CD4-positive, CD25-positive, alpha-beta regulatory T cell (primary cell): ENCODE data around the gene ALKAL2. TPM values are rescaled to one million over a fixed set of nuclear protein-coding genes. Genes with fewer than 3 reads are reported as not detected.
A peak's percentile ranks its signal among the peaks of the same experiment; 100 is the strongest.
"Not testable (repeated sequence)": the region's sequence is repeated elsewhere in the genome, so short reads cannot be mapped to it uniquely, and the experiment has no call there.

ENCODE experiments used
- ATAC-seq, 2 donors: fragments of 150-1000 bp; cut with Tn5 transposase; one replicate each; pipeline ENCODE4 v1.10.0; 2021; ENCODE audit warnings: low read depth in 2 of 2, moderate number of reproducible peaks in 2 of 2, moderate library complexity in 1 of 2
- DNase-seq, 3 donors: peaks; one replicate each; pipeline versions ENCODE4 v3.0.0 to v3.0.0-alpha.2; 2012 to 2022; ENCODE audit warnings: mixed read lengths in 1 of 3
- H3K27ac ChIP-seq: one replicate; pipeline ENCODE4 v1.7.0; 2013; ENCODE audit warnings: mild to moderate bottlenecking, low read length; ENCODE audit not compliant: insufficient read depth, poor library complexity, severe bottlenecking
- H3K27me3 ChIP-seq: one replicate; pipeline ENCODE4 v1.7.0; 2013; ENCODE audit warnings: low read length; ENCODE audit not compliant: control insufficient read depth, insufficient read depth
- H3K36me3 ChIP-seq: one replicate; pipeline ENCODE4 v1.7.0; 2013; ENCODE audit warnings: mild to moderate bottlenecking, low read length, moderate library complexity; ENCODE audit not compliant: control insufficient read depth, insufficient read depth
- H3K4me1 ChIP-seq: 2 replicates; pipeline ENCODE4 v1.7.0; 2013; ENCODE audit warnings: mild to moderate bottlenecking, low read length; ENCODE audit not compliant: insufficient read depth, control insufficient read depth, poor library complexity, severe bottlenecking
- H3K4me3 ChIP-seq: one replicate; pipeline ENCODE4 v1.7.0; 2013; ENCODE audit warnings: low read depth, mild to moderate bottlenecking, low read length, moderate library complexity
- H3K9me3 ChIP-seq, 2 experiments: 1 replicate in 1 of 2; 2 replicates in 1 of 2; pipeline ENCODE4 v1.7.0; 2013; ENCODE audit warnings: low read length in 2 of 2, mild to moderate bottlenecking in 1 of 2, moderate library complexity in 1 of 2; ENCODE audit not compliant: control insufficient read depth in 2 of 2
- H3K27ac Mint-ChIP-seq, 3 donors: one replicate each; pipeline ENCODE4 v1.8.0; 2020 to 2022; ENCODE audit warnings: mild to moderate bottlenecking in 3 of 3, mixed read lengths in 3 of 3, moderate library complexity in 2 of 3
- H3K27me3 Mint-ChIP-seq: one replicate; pipeline ENCODE4 v1.8.0; 2022; ENCODE audit warnings: mild to moderate bottlenecking, mixed read lengths
- H3K36me3 Mint-ChIP-seq: one replicate; pipeline ENCODE4 v1.8.0; 2020; ENCODE audit warnings: mixed read lengths
- H3K4me1 Mint-ChIP-seq, 4 donors: one replicate each; pipeline ENCODE4 v1.8.0; 2020 to 2022; ENCODE audit warnings: mixed read lengths in 4 of 4, mild to moderate bottlenecking in 1 of 4
- H3K4me3 Mint-ChIP-seq, 4 donors: one replicate each; pipeline ENCODE4 v1.8.0; 2020 to 2022; ENCODE audit warnings: mild to moderate bottlenecking in 4 of 4, mixed read lengths in 4 of 4, moderate library complexity in 3 of 4
- H3K9me3 Mint-ChIP-seq, 7 donors: one replicate each; pipeline ENCODE4 v1.8.0; 2020 to 2022; ENCODE audit warnings: mixed read lengths in 7 of 7, mild to moderate bottlenecking in 3 of 7, moderate library complexity in 2 of 7
- polyA plus RNA-seq, 4 donors: library from polyadenylated mRNA; unstranded; fragments of 300-500 nt; fragmentation: Illumina TruSeq; gene quantifications; one replicate each; pipeline ENCODE4 v1.2.3, GENCODE V29; 2021
- total RNA-seq: library from RNA; stranded (reverse); gene quantifications from one replicate; pipeline ENCODE4 v1.2.3, GENCODE V29; 2022

Gene ALKAL2
- total and polyA plus RNA-seq, 5 donors from 2014 or later, result 0.80 TPM; not detected in 4

DNA sequence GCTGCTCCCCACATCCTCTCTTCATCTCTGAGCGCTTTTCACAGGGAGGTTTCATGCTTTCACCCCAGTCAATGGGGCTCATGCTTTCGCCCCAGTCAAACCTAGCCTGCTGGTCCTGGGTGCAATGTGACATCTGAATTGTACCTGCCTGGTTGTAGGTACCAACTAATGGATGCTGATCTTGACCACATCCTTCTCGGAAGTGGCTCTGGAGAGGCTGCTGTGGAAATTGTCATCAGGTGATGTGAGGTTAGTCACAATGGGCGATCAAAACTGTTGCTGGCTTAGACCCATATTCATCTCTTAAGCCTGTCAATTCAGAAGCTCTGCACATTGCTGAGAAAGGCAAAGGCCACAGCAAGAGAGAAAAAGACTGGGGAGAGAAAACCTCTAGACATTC is 32.7 kb upstream of the ALKAL2 start:
- no peaks in the 10 kb centered on the region for H3K36me3 ChIP-seq
- DNase-seq (no peak), ATAC-seq (no peak)
- H3K4me3 Mint-ChIP-seq, result no peak overlapping the region
- H3K27me3 ChIP-seq, result no peaks in the 10 kb centered on the region
- H3K4me3 ChIP-seq, result no peak overlapping the region
- H3K9me3 Mint-ChIP-seq, result peaks cover 0 to 1% (median 0%) of the 10 kb centered on the region in 7 donors
- H3K4me1 ChIP-seq, result no peaks in the 10 kb centered on the region
- no peak overlapping the region for H3K27ac Mint-ChIP-seq
- H3K9me3 ChIP-seq, result no peaks in the 10 kb centered on the region
- H3K27ac ChIP-seq, result no peak overlapping the region
- H3K36me3 Mint-ChIP-seq, result no peaks in the 10 kb centered on the region
- H3K27me3 Mint-ChIP-seq, result peaks cover 5% of the 10 kb centered on the region
- peaks cover 0 to 12% (median 4%) of the 10 kb centered on the region in 4 donors for H3K4me1 Mint-ChIP-seq

DNA sequence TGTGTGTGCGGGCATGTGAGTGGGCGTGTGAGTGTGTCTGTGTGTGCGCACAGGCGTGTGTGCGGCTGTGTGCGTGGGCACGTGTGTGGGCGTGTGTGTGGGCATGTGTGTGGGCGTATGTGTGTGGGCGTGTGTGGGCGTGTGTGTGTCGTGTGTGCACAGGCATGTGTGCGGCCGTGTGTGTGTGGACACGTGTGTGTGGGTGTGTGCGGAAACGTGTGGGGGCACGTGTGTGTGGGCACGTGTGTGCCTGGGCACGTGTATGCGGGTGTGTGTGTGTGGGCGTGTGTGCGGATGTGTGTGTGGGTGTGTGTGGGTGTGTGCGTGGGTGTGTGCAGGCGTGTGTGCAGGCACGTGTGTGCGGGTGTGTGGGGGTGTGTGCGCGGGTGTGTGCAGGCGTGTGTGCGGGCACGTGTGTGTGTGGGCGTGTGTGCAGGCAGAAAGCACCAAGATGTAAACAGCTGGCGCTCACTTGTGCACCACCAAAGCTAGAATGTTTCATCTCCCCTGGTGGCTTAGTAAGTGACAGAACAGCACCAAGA is 31.2 kb upstream of the ALKAL2 start:
- Histone ChIP-seq H3K9me3 (no peaks in the 10 kb centered on the region), H3K4me3 (no peak overlapping the region), H3K36me3 (no peaks in the 10 kb centered on the region), H3K27ac (no peak overlapping the region), H3K27me3 (no peaks in the 10 kb centered on the region), H3K4me1 (no peaks in the 10 kb centered on the region)
- DNase-seq, result no peak
- no peak for ATAC-seq
- no peaks in the 10 kb centered on the region for H3K36me3 Mint-ChIP-seq
- H3K27ac Mint-ChIP-seq, result peak overlapping the region in 2 of 3 donors; percentile 38 to 82
- no peak overlapping the region for H3K4me3 Mint-ChIP-seq
- peaks cover 0 to 1% (median 0%) of the 10 kb centered on the region in 7 donors for H3K9me3 Mint-ChIP-seq
- peaks cover 5% of the 10 kb centered on the region for H3K27me3 Mint-ChIP-seq
- H3K4me1 Mint-ChIP-seq, result peaks cover 0 to 12% (median 4%) of the 10 kb centered on the region in 4 donors

DNA sequence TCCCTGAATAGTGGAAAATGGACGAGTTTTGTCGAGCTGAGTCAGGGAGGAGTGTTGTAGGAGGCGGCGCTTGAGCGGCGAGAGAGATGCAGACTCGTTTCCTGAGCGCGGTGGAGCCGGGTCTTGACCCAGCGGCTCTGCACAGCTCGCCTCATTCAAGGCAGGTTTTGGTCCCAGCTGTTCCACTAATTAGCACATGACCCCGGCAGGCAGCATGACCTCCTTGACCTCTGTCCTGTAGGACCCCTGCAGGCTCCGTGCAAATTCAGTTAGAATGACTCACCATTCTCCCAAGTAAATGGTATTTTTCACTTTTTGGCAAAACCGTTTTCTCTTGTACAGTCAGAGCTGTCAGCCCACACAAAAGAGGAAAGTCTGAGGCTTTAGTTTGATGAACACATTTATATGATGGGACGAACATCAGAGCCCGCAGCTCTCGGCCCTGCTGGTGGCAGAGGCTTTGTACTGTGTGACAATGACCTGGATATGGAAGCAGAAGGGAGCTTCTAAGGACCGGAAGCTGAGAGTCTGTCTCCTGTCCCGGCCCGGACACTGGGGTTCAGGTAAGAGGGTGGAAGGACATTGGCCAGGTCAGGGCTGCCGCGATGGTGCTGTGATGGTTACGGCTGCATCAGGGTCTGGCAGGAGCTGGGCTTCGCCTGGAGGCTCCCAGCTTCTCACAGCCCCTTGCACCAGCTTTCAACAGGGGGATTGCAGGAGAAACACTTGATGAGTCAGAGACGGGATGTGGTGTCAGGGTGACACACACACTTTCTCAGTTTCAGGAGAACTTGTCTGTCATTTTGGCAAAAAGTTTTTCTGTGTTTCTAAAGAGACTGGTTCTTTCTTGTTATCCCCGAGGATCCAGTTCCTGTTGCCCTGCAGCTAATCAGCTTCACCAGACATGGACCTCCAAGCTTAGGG is 29.9 kb upstream of the ALKAL2 start:
- no peak overlapping the region for H3K27ac ChIP-seq
- H3K4me1 Mint-ChIP-seq, result peaks cover 0 to 12% (median 4%) of the 10 kb centered on the region in 4 donors
- no peaks in the 10 kb centered on the region for H3K9me3 ChIP-seq
- H3K9me3 Mint-ChIP-seq, result peaks cover 0 to 1% (median 0%) of the 10 kb centered on the region in 7 donors
- no peak overlapping the region for H3K4me3 ChIP-seq
- no peaks in the 10 kb centered on the region for H3K4me1 ChIP-seq
- no peaks in the 10 kb centered on the region for H3K36me3 ChIP-seq
- peaks cover 5% of the 10 kb centered on the region for H3K27me3 Mint-ChIP-seq
- peak overlapping the region in 2 of 4 donors; percentile 61 to 68 for H3K4me3 Mint-ChIP-seq
- H3K27ac Mint-ChIP-seq, result peak overlapping the region in 1 of 3 donors; percentile 20
- no peaks in the 10 kb centered on the region for H3K27me3 ChIP-seq
- no peak for ATAC-seq
- no peaks in the 10 kb centered on the region for H3K36me3 Mint-ChIP-seq
- peak in 1 of 3 donors; percentile 46 for DNase-seq

DNA sequence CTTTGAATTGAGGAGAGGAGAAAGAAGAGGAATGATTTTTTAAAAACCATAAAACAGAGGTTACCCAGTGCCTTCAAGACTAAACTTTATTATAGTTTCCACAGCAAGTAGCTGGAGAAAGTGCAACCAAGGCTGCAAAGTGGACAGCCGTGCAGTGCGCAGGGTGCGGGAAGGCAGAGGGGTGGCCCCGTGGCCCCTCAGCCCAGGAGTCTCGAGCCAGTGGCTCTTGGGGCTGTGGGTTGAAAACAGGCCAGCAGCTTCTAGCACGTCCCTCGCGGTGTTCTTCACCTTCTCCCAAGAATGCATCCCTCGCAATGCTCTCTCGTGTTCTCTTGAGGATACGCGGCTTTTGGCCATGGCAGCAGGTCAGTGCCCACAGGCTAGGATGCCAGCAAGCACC is 28.5 kb upstream of the ALKAL2 start:
- Mint-ChIP-seq H3K27me3 (peaks cover 11% of the 10 kb centered on the region), H3K27ac (no peak overlapping the region), H3K4me3 (no peak overlapping the region)

DNA sequence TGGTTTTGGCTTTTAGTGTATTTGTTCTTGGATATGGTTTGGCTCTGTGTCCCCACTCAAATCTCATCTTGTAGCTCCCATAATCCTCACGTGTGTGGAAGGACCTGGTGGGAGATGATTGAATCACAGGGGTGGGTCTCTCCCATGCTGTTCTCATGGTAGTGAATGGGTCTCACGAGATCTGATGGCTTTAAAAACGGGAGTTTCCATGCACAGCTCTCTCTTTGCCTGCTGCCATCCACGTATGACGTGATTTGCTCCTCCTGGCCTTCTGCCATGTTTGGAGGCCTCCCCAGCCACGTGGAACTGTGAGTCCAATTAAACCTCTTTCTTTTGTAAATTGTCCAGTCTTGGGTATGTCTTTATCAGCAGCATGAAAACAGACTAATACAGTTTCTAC is 28.0 kb upstream of the ALKAL2 start:
- H3K4me3 ChIP-seq, H3K36me3 ChIP-seq, H3K36me3 Mint-ChIP-seq, H3K27ac ChIP-seq, H3K4me3 Mint-ChIP-seq, H3K27me3 ChIP-seq, H3K9me3 Mint-ChIP-seq, DNase-seq, ATAC-seq, H3K9me3 ChIP-seq, H3K4me1 ChIP-seq, H3K27ac Mint-ChIP-seq: not testable (repeated sequence)
- H3K27me3 Mint-ChIP-seq, result peaks cover 11% of the 10 kb centered on the region
- H3K4me1 Mint-ChIP-seq, result peaks cover 0 to 12% (median 4%) of the 10 kb centered on the region in 4 donors

More for the DNA sequence above, 28.5 kb upstream of the ALKAL2 start:
- Mint-ChIP-seq H3K9me3 (peaks cover 0 to 1% (median 0%) of the 10 kb centered on the region in 7 donors), H3K36me3 (no peaks in the 10 kb centered on the region), H3K4me1 (peaks cover 0 to 12% (median 4%) of the 10 kb centered on the region in 4 donors)
- ATAC-seq (no peak), DNase-seq (no peak)
- Histone ChIP-seq H3K27ac (no peak overlapping the region), H3K4me1 (no peaks in the 10 kb centered on the region), H3K4me3 (no peak overlapping the region), H3K27me3 (no peaks in the 10 kb centered on the region), H3K9me3 (no peaks in the 10 kb centered on the region), H3K36me3 (no peaks in the 10 kb centered on the region)

DNA sequence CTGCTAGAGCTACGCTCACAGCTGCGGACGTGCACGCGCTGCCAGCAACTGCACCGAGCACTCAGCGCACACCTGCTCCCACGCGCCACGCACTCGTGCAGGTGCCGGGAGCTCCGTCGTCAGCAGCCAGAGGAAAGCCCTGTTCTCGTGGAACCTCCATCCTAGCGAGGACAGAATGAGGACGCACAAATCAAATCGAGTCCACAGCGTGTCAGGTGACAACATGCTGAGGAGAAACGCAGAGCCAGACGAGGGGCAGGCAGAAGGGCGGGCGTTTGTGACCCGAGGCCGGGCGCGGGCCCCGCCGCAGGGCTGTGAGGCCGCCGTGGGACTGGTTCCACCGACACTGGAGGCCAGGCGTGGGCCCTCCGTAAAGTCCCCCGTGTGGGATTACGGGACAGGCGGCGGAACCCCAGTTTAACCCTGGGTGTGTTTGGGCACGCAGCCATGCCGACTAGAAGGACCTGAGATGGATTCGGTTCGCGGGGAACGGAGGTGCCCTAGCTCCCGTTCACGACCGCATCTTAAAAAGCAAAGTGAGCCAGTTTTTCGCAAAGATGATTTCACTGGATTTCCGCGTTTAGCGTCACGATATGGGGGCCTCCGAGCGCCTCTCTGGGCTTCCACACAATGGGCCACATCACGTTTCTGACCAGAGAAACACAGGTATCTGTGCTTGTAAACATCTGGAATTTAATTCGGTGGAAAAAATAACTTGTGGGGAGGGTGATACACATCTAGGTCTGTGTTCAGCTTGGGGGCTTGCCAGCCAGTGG is 26.9 kb upstream of the ALKAL2 start:
- Histone ChIP-seq H3K27ac (no peak overlapping the region), H3K9me3 (no peaks in the 10 kb centered on the region), H3K4me3 (no peak overlapping the region), H3K4me1 (no peaks in the 10 kb centered on the region), H3K27me3 (no peaks in the 10 kb centered on the region), H3K36me3 (no peaks in the 10 kb centered on the region)
- no peak overlapping the region for H3K27ac Mint-ChIP-seq
- ATAC-seq (no peak), DNase-seq (no peak)
- peaks cover 0 to 12% (median 4%) of the 10 kb centered on the region in 4 donors for H3K4me1 Mint-ChIP-seq
- H3K27me3 Mint-ChIP-seq, result peaks cover 11% of the 10 kb centered on the region
- peaks cover 0 to 1% (median 0%) of the 10 kb centered on the region in 7 donors for H3K9me3 Mint-ChIP-seq
- H3K4me3 Mint-ChIP-seq, result no peak overlapping the region
- no peaks in the 10 kb centered on the region for H3K36me3 Mint-ChIP-seq

DNA sequence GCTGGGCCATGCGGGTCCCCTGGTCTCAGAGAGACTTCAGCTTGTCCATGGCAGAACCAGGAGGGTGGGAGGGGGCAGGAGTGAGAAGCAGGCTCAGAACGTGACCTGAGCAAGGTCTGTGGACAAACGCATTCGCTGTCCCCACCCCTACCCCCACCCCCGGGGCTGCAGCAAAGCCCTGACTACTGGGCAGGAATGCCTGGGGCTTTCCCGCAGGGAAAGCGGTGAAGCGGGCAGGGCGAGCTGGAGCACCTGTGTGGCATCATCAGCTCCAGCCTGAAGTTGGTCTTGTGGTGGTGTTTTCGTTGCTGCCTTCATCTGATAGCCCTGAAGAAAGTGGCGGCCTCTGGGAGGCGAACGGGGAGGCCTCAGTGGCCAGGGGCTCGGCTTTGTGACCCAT is 26.1 kb upstream of the ALKAL2 start:
- peak overlapping the region in 1 of 3 donors; percentile 48 for H3K27ac Mint-ChIP-seq
- DNase-seq (no peak), ATAC-seq (no peak)
- peaks cover 0 to 12% (median 4%) of the 10 kb centered on the region in 4 donors for H3K4me1 Mint-ChIP-seq
- peaks cover 0 to 2% (median 0%) of the 10 kb centered on the region in 7 donors for H3K9me3 Mint-ChIP-seq
- Histone ChIP-seq H3K27ac (no peak overlapping the region), H3K4me3 (no peak overlapping the region), H3K9me3 (no peaks in the 10 kb centered on the region), H3K27me3 (no peaks in the 10 kb centered on the region), H3K4me1 (no peaks in the 10 kb centered on the region), H3K36me3 (no peaks in the 10 kb centered on the region)
- H3K27me3 Mint-ChIP-seq, result peaks cover 11% of the 10 kb centered on the region
- no peaks in the 10 kb centered on the region for H3K36me3 Mint-ChIP-seq
- H3K4me3 Mint-ChIP-seq, result no peak overlapping the region
